ENCODE results near the gene PCOLCE2.

- TF ChIP-seq EZH2 (IDR thresholded peaks at IDR 0.05; ENCODE audit: insufficient read depth, poor library complexity, severe bottlenecking) (no peak), EZH2phosphoT487 (IDR thresholded peaks at IDR 0.05; ENCODE audit: insufficient read depth, low read depth) (no peak)
These were observed 23.7 kb upstream of the PCOLCE2 start for GRCh38 chr3:142912402-142913172.

All from GM23248 (cell line).